K562 (cell line): ENCODE results near the gene PLA2G2C. TPM values are rescaled to one million over a fixed set of nuclear protein-coding genes. Genes with fewer than 3 reads are reported as not detected.

ENCODE experiments used
- ARNT ChIP-seq, 2 experiments: fragments of 450-650 bp; IDR thresholded peaks; 2 replicates each; pipeline ENCODE4 v1.6.1; 2016; ENCODE audit warnings: mild to moderate bottlenecking in 1 of 2
- GATAD2B ChIP-seq: fragments of 450-650 bp; IDR thresholded peaks from 2 replicates; pipeline ENCODE4 v1.6.1; 2017; ENCODE audit warnings: mild to moderate bottlenecking, borderline replicate concordance
- JUN ChIP-seq, 2 experiments: sonication (generic) in 1 of 2; formaldehyde crosslinking in 1 of 2; IDR thresholded peaks; 2 replicates each; pipeline versions ENCODE4 v1.6.1 to v1.8.0; 2012 to 2022; ENCODE audit warnings: borderline replicate concordance in 2 of 2, mild to moderate bottlenecking in 2 of 2, improper control_type of control experiment in 1 of 2, low read depth in 1 of 2, low read length in 1 of 2, missing genetic modification reagents in 1 of 2
- KLF1 ChIP-seq: fragments of 450-650 bp; IDR thresholded peaks from 2 replicates; pipeline ENCODE4 v1.6.1; 2016; ENCODE audit warnings: missing genetic modification characterization, missing compliant biosample characterization
- L3MBTL2 ChIP-seq: fragments of 450-650 bp; IDR thresholded peaks from 2 replicates; pipeline ENCODE4 v1.6.1; 2016; ENCODE audit warnings: mild to moderate bottlenecking, moderate library complexity
- MECOM ChIP-seq: fragments of 250-450 bp; sonication (Bioruptor Pico); IDR thresholded peaks from 2 replicates; pipeline ENCODE4 v1.8.0; 2022; ENCODE audit warnings: inconsistent platforms
- NCOA1 ChIP-seq: fragments of 450-650 bp; IDR thresholded peaks from 2 replicates; pipeline ENCODE4 v1.6.1; 2016; ENCODE audit warnings: low read depth
- POLR2B ChIP-seq: fragments of 450-650 bp; IDR thresholded peaks from 2 replicates; pipeline ENCODE4 v1.6.1; 2018; ENCODE audit warnings: low read depth; ENCODE audit not compliant: partially characterized antibody
- SOX6 ChIP-seq: fragments of 450-650 bp; IDR thresholded peaks from 2 replicates; pipeline ENCODE4 v1.6.1; 2014; ENCODE audit warnings: mild to moderate bottlenecking
- STAT5A ChIP-seq: IDR thresholded peaks from 2 replicates; pipeline ENCODE4 v1.6.1; 2012; ENCODE audit warnings: low read length, inconsistent platforms, borderline replicate concordance
- TARDBP ChIP-seq: fragments of 450-650 bp; IDR thresholded peaks from 2 replicates; pipeline ENCODE4 v1.6.1; 2016
- TRIM24 ChIP-seq, 2 experiments: fragments of 450-650 bp; IDR thresholded peaks; 2 replicates each; pipeline ENCODE4 v1.6.1; 2016
- TRIM28 ChIP-seq: fragments of 450-650 bp; IDR thresholded peaks from 2 replicates; pipeline ENCODE4 v1.6.1; 2017
- U2AF2 ChIP-seq: fragments of 200-400 bp; formaldehyde crosslinking; optimal IDR thresholded peaks from 2 replicates; pipeline ENCODE3; 2017; ENCODE audit warnings: low read depth, mild to moderate bottlenecking, low read length
- ZEB2 ChIP-seq: fragments of 450-650 bp; IDR thresholded peaks from 2 replicates; pipeline ENCODE4 v1.6.1; 2016
- ZNF197 ChIP-seq: fragments of 200-800 bp; sonication (Bioruptor generic); IDR thresholded peaks from 2 replicates; pipeline ENCODE4 v1.6.1; 2016; ENCODE audit warnings: low read depth, missing genetic modification characterization, missing compliant biosample characterization
- ZNF224 ChIP-seq: sonication (generic); formaldehyde crosslinking; IDR thresholded peaks from 2 replicates; pipeline ENCODE4 v1.8.0; 2022; ENCODE audit warnings: mild to moderate bottlenecking, missing genetic modification reagents
- ZNF644 ChIP-seq: fragments of 200-800 bp; sonication (Bioruptor generic); IDR thresholded peaks from 2 replicates; pipeline ENCODE4 v1.6.1; 2016; ENCODE audit warnings: low read depth, missing genetic modification characterization, missing compliant biosample characterization
- ZNF79 ChIP-seq: fragments of 250-450 bp; sonication (Bioruptor Pico); IDR thresholded peaks from 2 replicates; pipeline ENCODE4 v1.4.0; 2020; ENCODE audit warnings: low read depth, mild to moderate bottlenecking, moderate library complexity
- polyA plus RNA-seq, 8 experiments: library from polyadenylated mRNA; depleted of rRNA in 4 of 8; stranded (reverse) in 5 of 8; unstranded in 3 of 8; fragments of >200 nt; fragmentation: Nextera tagmentation in 2 of 8; fragmentation: Illumina TruSeq in 1 of 8; extraction: Ambion mirVana in 2 of 8; extraction: Trizol in 1 of 8; gene quantifications; 2 replicates each; pipeline versions ENCODE4 v1.2.1 to v1.2.3, GENCODE V29; 2011 to 2014; ENCODE audit warnings: inconsistent platforms in 1 of 8, missing spikeins in 1 of 8
- total RNA-seq, 7 experiments: library from RNA; depleted of rRNA in 6 of 7; stranded (reverse); fragments of >200 nt in 6 of 7; fragmentation: Illumina TruSeq in 2 of 7; extraction: Trizol in 2 of 7; gene quantifications; 2 replicates each; pipeline versions ENCODE4 v1.2.1 to v1.2.3, GENCODE V29; 2011 to 2021; ENCODE audit warnings: low replicate concordance in 1 of 7
- TF ChIP-seq, protein P1 (sequence below), 2 experiments: fragments of 200-800 bp in 1 of 2; sonication (Bioruptor generic) in 1 of 2; sonication (generic) in 1 of 2; formaldehyde crosslinking in 1 of 2; IDR thresholded peaks in 1 of 2; conservative IDR thresholded peaks in 1 of 2; 2 replicates each; pipeline versions ENCODE4 v1.5.0 to v1.6.1; 2016 to 2020; ENCODE audit warnings: missing compliant biosample characterization in 1 of 2, missing genetic modification characterization in 1 of 2, missing genetic modification reagents in 1 of 2
- TF ChIP-seq, protein P2 (sequence below), 2 experiments: fragments of 450-650 bp; IDR thresholded peaks; 2 replicates each; pipeline ENCODE4 v1.6.1; 2018; ENCODE audit warnings: mild to moderate bottlenecking in 2 of 2, low read depth in 1 of 2; ENCODE audit not compliant: partially characterized antibody in 2 of 2
- TF ChIP-seq, protein P3 (sequence below): fragments of 250-450 bp; sonication (Bioruptor Pico); IDR thresholded peaks from 2 replicates; pipeline ENCODE4 v1.5.0; 2020; ENCODE audit warnings: mild to moderate bottlenecking

Gene PLA2G2C
- total and polyA plus RNA-seq, 9 of the 15 experiments (the other 6 are each of a cell fraction or from before 2014, with no cell fraction given): 0.14 to 0.49 (median 0.21) TPM

DNA sequence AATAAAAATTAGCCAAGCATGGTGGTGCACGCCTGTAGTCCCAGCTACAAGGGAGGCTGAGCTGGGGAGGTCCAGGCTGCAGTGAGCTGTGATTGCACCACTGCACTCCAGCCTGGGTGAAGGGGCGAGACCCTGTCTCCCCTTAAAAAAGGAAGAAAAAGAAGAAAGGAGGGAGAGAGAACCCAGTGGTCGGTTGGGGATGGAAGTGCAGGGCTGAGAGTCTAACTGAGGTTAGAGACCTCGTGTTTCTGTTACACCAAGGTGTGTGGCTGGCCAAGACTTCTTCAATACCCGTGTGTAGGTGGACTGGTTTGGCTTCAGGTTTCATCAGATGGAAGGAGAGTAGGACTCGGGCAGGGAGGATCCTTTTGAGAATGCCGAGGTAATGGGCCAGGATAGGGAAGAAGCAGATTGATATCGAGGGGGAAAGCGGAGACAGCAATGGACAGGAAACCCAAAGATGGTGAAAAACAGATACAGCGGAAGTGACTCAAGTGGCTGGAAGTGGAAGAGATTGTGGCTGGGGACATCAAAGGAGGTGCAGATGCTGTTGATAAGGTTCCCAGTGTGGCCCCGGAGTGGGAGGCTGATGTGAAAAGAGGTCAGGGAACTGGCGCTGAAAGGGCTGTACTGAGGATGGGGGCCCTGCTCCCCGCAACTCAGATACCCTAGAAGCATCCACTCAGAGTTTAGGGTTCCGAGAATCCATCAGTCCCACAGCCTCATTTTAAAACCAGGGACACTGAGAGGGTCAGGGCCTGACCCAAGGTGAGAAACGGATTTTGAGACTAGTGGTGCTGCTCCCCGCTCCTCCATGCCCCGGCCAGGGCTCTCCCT lies 1.1 kb downstream of the PLA2G2C start (continued):
- TF ChIP-seq, protein P1, sequence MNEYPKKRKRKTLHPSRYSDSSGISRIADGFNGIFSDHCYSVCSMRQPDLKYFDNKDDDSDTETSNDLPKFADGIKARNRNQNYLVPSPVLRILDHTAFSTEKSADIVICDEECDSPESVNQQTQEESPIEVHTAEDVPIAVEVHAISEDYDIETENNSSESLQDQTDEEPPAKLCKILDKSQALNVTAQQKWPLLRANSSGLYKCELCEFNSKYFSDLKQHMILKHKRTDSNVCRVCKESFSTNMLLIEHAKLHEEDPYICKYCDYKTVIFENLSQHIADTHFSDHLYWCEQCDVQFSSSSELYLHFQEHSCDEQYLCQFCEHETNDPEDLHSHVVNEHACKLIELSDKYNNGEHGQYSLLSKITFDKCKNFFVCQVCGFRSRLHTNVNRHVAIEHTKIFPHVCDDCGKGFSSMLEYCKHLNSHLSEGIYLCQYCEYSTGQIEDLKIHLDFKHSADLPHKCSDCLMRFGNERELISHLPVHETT (CRISPR knock-in tag; conservative IDR thresholded peaks at IDR 0.05 in 1 of 2, IDR thresholded peaks at IDR 0.05 in 1 of 2): peak in 1 of 2 experiments; percentile 63; a peak in 2 of 4 replicates
- TF ChIP-seq KLF1 (peak; percentile 73; the same call in 1 of the 2 replicates), ZNF197 (peak; percentile 47; the same call in 1 of the 2 replicates), MECOM (CRISPR knock-in tag) (0 out of 2 replicates have a peak, but pooled peaks have one; percentile 13), TRIM28 (peak; percentile 64; the same call in 1 of the 2 replicates), SOX6 (peak; percentile 77), TRIM24 (IDR thresholded peaks at IDR 0.05) (peak; percentile 77 to 80), ZEB2 (peak; percentile 96), ZNF644 (tag) (peak; percentile 8; the same call in 1 of the 2 replicates), POLR2B (peak; percentile 74), L3MBTL2 (peak; percentile 87), STAT5A (peak; percentile 34; the same call in 1 of the 2 replicates), ZNF79 (no peak), NCOA1 (peak; percentile 94), U2AF2 (no peak), GATAD2B (peak; percentile 71; the same call in 1 of the 2 replicates), ZNF224 (CRISPR knock-in tag) (no peak), TARDBP (peak; percentile 36; the same call in 1 of the 2 replicates), ARNT (IDR thresholded peaks at IDR 0.05) (peak in 1 of 2 experiments; percentile 91; a peak in 3 of 4 replicates), JUN (IDR thresholded peaks at IDR 0.05; ENCODE audit: borderline replicate concordance, low read depth, low read length) (peak; percentile 78), JUN (CRISPR knock-in tag; IDR thresholded peaks at IDR 0.05; ENCODE audit: borderline replicate concordance) (no peak)
- TF ChIP-seq, protein P2, sequence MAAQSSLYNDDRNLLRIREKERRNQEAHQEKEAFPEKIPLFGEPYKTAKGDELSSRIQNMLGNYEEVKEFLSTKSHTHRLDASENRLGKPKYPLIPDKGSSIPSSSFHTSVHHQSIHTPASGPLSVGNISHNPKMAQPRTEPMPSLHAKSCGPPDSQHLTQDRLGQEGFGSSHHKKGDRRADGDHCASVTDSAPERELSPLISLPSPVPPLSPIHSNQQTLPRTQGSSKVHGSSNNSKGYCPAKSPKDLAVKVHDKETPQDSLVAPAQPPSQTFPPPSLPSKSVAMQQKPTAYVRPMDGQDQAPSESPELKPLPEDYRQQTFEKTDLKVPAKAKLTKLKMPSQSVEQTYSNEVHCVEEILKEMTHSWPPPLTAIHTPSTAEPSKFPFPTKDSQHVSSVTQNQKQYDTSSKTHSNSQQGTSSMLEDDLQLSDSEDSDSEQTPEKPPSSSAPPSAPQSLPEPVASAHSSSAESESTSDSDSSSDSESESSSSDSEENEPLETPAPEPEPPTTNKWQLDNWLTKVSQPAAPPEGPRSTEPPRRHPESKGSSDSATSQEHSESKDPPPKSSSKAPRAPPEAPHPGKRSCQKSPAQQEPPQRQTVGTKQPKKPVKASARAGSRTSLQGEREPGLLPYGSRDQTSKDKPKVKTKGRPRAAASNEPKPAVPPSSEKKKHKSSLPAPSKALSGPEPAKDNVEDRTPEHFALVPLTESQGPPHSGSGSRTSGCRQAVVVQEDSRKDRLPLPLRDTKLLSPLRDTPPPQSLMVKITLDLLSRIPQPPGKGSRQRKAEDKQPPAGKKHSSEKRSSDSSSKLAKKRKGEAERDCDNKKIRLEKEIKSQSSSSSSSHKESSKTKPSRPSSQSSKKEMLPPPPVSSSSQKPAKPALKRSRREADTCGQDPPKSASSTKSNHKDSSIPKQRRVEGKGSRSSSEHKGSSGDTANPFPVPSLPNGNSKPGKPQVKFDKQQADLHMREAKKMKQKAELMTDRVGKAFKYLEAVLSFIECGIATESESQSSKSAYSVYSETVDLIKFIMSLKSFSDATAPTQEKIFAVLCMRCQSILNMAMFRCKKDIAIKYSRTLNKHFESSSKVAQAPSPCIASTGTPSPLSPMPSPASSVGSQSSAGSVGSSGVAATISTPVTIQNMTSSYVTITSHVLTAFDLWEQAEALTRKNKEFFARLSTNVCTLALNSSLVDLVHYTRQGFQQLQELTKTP (IDR thresholded peaks at IDR 0.05; ENCODE audit: low read depth in 1 of 2, partially characterized antibody in 2 of 2): peak in 1 of 2 experiments; percentile 80
- TF ChIP-seq, protein P3, sequence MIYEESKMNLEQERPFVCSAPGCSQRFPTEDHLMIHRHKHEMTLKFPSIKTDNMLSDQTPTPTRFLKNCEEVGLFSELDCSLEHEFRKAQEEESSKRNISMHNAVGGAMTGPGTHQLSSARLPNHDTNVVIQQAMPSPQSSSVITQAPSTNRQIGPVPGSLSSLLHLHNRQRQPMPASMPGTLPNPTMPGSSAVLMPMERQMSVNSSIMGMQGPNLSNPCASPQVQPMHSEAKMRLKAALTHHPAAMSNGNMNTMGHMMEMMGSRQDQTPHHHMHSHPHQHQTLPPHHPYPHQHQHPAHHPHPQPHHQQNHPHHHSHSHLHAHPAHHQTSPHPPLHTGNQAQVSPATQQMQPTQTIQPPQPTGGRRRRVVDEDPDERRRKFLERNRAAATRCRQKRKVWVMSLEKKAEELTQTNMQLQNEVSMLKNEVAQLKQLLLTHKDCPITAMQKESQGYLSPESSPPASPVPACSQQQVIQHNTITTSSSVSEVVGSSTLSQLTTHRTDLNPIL: 0 out of 2 replicates have a peak, but pooled peaks have one; percentile 57
